Neural cell (in vitro differentiated cells): ENCODE results near the gene TSPEAR. TPM values are rescaled to one million over a fixed set of nuclear protein-coding genes. Genes with fewer than 3 reads are reported as not detected.

ENCODE experiments used
- H2AFZ ChIP-seq: fragments of 200-600, 300-800 bp; sonication (generic), shearing (Covaris generic); 2 replicates; pipeline ENCODE4 v1.6.0; 2014; ENCODE audit warnings: low read depth, mild to moderate bottlenecking, antibody characterized with exemption, low read length, moderate library complexity
- H3F3A ChIP-seq: fragments of 200-600 bp; shearing (Covaris generic); 2 replicates; pipeline ENCODE4 v1.6.1; 2016; ENCODE audit warnings: mild to moderate bottlenecking, moderate library complexity, mixed read lengths, antibody characterized with exemption, low read length; ENCODE audit not compliant: insufficient read depth, poor library complexity, severe bottlenecking
- H3K27ac ChIP-seq: fragments of 200-600, 300-800 bp; sonication (generic), shearing (Covaris generic); 2 replicates; pipeline ENCODE4 v1.5.1; 2014; ENCODE audit warnings: mild to moderate bottlenecking, low read length, moderate library complexity
- H3K27me3 ChIP-seq: fragments of 300-800, 200-600 bp; sonication (generic), shearing (Covaris generic); 2 replicates; pipeline ENCODE4 v1.6.0; 2014; ENCODE audit warnings: mild to moderate bottlenecking, low read depth, low read length, moderate library complexity; ENCODE audit not compliant: insufficient read depth
- H3K36me3 ChIP-seq: fragments of 300-800, 200-600 bp; sonication (generic), shearing (Covaris generic); 2 replicates; pipeline ENCODE4 v1.5.1; 2014; ENCODE audit warnings: mild to moderate bottlenecking, antibody characterized with exemption, low read length, moderate library complexity; ENCODE audit not compliant: insufficient read depth
- H3K4me2 ChIP-seq: fragments of 300-800, 200-600 bp; sonication (generic), shearing (Covaris generic); 2 replicates; pipeline ENCODE4 v1.6.0; 2014; ENCODE audit warnings: mild to moderate bottlenecking, low read length
- H3K4me3 ChIP-seq: fragments of 300-800, 200-600 bp; sonication (generic), shearing (Covaris generic); 2 replicates; pipeline ENCODE4 v1.5.1; 2014; ENCODE audit warnings: mild to moderate bottlenecking, low read length, moderate library complexity
- H3K79me2 ChIP-seq: fragments of 200-600 bp; shearing (Covaris generic); replicated peaks from 2 replicates; pipeline ENCODE4 v1.6.0; 2014; ENCODE audit warnings: mild to moderate bottlenecking, low read length, moderate library complexity; ENCODE audit not compliant: insufficient read depth
- H3K9ac ChIP-seq: fragments of 300-800, 200-600 bp; sonication (generic), shearing (Covaris generic); 2 replicates; pipeline ENCODE4 v1.6.1; 2016; ENCODE audit warnings: mild to moderate bottlenecking, low read length, mixed read lengths
- H3K9me2 ChIP-seq: fragments of 200-600 bp; shearing (Covaris generic); 2 replicates; pipeline ENCODE4 v1.6.1; 2016; ENCODE audit warnings: mild to moderate bottlenecking, low read length, mixed read lengths; ENCODE audit not compliant: insufficient read depth
- H3K9me3 ChIP-seq: fragments of 200-600, 300-800 bp; sonication (generic), shearing (Covaris generic); 2 replicates; pipeline ENCODE4 v1.6.1; 2016; ENCODE audit warnings: mild to moderate bottlenecking, mixed run types, low read length, moderate library complexity, mixed read lengths
- H4K20me1 ChIP-seq: fragments of 200-600 bp; shearing (Covaris generic); 2 replicates; pipeline ENCODE4 v1.6.1; 2016; ENCODE audit warnings: mild to moderate bottlenecking, mixed run types; ENCODE audit not compliant: insufficient read depth
- EP300 ChIP-seq: fragments of 450-650 bp; conservative IDR thresholded peaks from 2 replicates; pipeline ENCODE4 v1.6.1; 2014; ENCODE audit warnings: antibody characterized with exemption, mild to moderate bottlenecking, moderate library complexity; ENCODE audit not compliant: poor library complexity, severe bottlenecking
- EZH2 ChIP-seq: fragments of 200-600, 300-800 bp; shearing (Covaris generic), sonication (generic); IDR thresholded peaks from 2 replicates; pipeline ENCODE4 v1.6.1; 2014; ENCODE audit warnings: antibody characterized with exemption, low read length, borderline replicate concordance, mild to moderate bottlenecking; ENCODE audit not compliant: insufficient read depth, poor library complexity, severe bottlenecking
- MXI1 ChIP-seq: fragments of 450-650 bp; conservative IDR thresholded peaks from 2 replicates; pipeline ENCODE4 v1.6.1; 2014; ENCODE audit warnings: antibody characterized with exemption, mild to moderate bottlenecking; ENCODE audit not compliant: poor library complexity, severe bottlenecking
- POLR2AphosphoS5 ChIP-seq: IDR thresholded peaks from 2 replicates; pipeline ENCODE4 v1.6.1; 2012
- RAD21 ChIP-seq: fragments of 450-650 bp; conservative IDR thresholded peaks from 2 replicates; pipeline ENCODE4 v1.6.1; 2014; ENCODE audit warnings: antibody characterized with exemption, mild to moderate bottlenecking, moderate library complexity
- SMC3 ChIP-seq: fragments of 450-650 bp; conservative IDR thresholded peaks from 2 replicates; pipeline ENCODE4 v1.6.1; 2014; ENCODE audit warnings: antibody characterized with exemption, mild to moderate bottlenecking, moderate library complexity; ENCODE audit not compliant: poor library complexity
- TAF1 ChIP-seq: IDR thresholded peaks from 2 replicates; pipeline ENCODE4 v1.6.1; 2012; ENCODE audit warnings: low read depth
- polyA plus RNA-seq: library from polyadenylated mRNA; depleted of rRNA; stranded (reverse); fragments of >200 nt; gene quantifications from 2 replicates; pipeline ENCODE4 v1.2.3, GENCODE V29; 2014
- TF ChIP-seq, protein P1 (sequence below): IDR thresholded peaks from 2 replicates; pipeline ENCODE4 v1.6.1; 2012; ENCODE audit warnings: borderline replicate concordance
- TF ChIP-seq, protein P2 (sequence below): fragments of 450-650 bp; IDR thresholded peaks from 2 replicates; pipeline ENCODE4 v1.5.1; 2014; ENCODE audit warnings: antibody characterized with exemption, mild to moderate bottlenecking, moderate library complexity; ENCODE audit not compliant: poor library complexity, severe bottlenecking

The TSPEAR gene
- polyA plus RNA-seq, 1 donor from 2014 or later = 0.19 TPM

DNA sequence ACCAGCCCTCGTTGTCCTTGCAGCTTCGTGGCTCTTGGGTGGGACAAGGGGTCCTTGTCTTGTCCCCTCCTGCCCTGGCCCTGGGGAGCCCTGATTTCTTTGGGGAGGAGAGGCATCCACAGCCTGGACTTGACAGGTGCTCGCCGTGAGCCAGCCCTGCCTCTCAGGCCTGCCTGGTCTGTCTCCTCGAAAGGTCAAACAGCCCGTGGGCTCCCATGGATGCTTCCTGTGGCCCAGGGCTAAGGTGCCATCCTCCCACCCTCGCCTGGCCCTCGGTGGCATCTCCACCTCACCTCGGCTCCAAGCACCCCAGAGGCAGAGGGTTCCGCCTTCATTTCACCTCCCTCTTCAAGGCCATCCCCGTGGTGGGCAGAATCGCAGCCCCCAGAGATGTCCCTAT lies 247.0 kb downstream of the TSPEAR start:
- Histone ChIP-seq H3K27me3 (no peaks in the 10 kb centered on the region), H3K4me3 (no peak overlapping the region), H3K36me3 (no peaks in the 10 kb centered on the region), H4K20me1 (no peaks in the 10 kb centered on the region), H2AFZ (no peak overlapping the region), H3K9me3 (no peaks in the 10 kb centered on the region), H3F3A (no peaks in the 10 kb centered on the region), H3K4me2 (no peak overlapping the region), H3K27ac (no peak overlapping the region), H3K9ac (no peak overlapping the region), H3K9me2 (no peaks in the 10 kb centered on the region), H3K79me2 (no peaks in the 10 kb centered on the region)
- TF ChIP-seq EP300 (no peak), POLR2AphosphoS5 (no peak), MXI1 (no peak), RAD21 (no peak), EZH2 (no peak), SMC3 (no peak), TAF1 (no peak)
- TF ChIP-seq, protein P1, sequence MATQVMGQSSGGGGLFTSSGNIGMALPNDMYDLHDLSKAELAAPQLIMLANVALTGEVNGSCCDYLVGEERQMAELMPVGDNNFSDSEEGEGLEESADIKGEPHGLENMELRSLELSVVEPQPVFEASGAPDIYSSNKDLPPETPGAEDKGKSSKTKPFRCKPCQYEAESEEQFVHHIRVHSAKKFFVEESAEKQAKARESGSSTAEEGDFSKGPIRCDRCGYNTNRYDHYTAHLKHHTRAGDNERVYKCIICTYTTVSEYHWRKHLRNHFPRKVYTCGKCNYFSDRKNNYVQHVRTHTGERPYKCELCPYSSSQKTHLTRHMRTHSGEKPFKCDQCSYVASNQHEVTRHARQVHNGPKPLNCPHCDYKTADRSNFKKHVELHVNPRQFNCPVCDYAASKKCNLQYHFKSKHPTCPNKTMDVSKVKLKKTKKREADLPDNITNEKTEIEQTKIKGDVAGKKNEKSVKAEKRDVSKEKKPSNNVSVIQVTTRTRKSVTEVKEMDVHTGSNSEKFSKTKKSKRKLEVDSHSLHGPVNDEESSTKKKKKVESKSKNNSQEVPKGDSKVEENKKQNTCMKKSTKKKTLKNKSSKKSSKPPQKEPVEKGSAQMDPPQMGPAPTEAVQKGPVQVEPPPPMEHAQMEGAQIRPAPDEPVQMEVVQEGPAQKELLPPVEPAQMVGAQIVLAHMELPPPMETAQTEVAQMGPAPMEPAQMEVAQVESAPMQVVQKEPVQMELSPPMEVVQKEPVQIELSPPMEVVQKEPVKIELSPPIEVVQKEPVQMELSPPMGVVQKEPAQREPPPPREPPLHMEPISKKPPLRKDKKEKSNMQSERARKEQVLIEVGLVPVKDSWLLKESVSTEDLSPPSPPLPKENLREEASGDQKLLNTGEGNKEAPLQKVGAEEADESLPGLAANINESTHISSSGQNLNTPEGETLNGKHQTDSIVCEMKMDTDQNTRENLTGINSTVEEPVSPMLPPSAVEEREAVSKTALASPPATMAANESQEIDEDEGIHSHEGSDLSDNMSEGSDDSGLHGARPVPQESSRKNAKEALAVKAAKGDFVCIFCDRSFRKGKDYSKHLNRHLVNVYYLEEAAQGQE = no peak
- TF ChIP-seq, protein P2, sequence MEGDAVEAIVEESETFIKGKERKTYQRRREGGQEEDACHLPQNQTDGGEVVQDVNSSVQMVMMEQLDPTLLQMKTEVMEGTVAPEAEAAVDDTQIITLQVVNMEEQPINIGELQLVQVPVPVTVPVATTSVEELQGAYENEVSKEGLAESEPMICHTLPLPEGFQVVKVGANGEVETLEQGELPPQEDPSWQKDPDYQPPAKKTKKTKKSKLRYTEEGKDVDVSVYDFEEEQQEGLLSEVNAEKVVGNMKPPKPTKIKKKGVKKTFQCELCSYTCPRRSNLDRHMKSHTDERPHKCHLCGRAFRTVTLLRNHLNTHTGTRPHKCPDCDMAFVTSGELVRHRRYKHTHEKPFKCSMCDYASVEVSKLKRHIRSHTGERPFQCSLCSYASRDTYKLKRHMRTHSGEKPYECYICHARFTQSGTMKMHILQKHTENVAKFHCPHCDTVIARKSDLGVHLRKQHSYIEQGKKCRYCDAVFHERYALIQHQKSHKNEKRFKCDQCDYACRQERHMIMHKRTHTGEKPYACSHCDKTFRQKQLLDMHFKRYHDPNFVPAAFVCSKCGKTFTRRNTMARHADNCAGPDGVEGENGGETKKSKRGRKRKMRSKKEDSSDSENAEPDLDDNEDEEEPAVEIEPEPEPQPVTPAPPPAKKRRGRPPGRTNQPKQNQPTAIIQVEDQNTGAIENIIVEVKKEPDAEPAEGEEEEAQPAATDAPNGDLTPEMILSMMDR = no peak

DNA sequence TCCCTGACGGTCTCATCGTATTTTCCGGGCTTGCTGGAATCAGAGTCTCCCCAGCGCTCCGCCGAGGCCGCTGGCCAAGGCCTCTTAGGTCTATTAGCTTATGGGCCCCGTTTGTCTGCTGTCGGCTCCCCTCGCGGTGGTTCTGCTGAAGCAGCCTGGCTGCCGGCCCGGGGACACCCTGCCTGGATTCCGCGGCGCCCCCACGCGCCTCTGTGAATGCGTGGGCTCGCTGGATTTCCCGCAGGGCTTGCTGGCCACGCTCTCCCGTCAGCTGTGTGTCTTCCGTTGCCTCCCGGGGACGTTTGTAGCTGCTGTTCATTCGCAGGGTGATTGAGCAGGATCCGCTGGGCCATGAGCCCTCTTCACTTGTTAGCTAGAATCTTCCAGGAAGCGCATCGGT lies 247.6 kb downstream of the TSPEAR start:
- no peaks in the 10 kb centered on the region for H3K9me3 ChIP-seq
- no peaks in the 10 kb centered on the region for H4K20me1 ChIP-seq
- H3K4me2 ChIP-seq = no peak overlapping the region
- no peak overlapping the region for H3K27ac ChIP-seq
- no peaks in the 10 kb centered on the region for H3K36me3 ChIP-seq
- no peaks in the 10 kb centered on the region for H3K27me3 ChIP-seq
- H3K9ac ChIP-seq = no peak overlapping the region
- H2AFZ ChIP-seq = no peak overlapping the region
- H3K79me2 ChIP-seq = no peaks in the 10 kb centered on the region
- no peak overlapping the region for H3K4me3 ChIP-seq
- TF ChIP-seq EP300 (no peak), MXI1 (no peak), EZH2 (no peak), TAF1 (no peak), SMC3 (no peak), RAD21 (no peak), POLR2AphosphoS5 (no peak)
- TF ChIP-seq, protein P1 = no peak
- TF ChIP-seq, protein P2 = no peak
- no peaks in the 10 kb centered on the region for H3K9me2 ChIP-seq
- H3F3A ChIP-seq = no peaks in the 10 kb centered on the region
